HCT116 (cell line): Measurements from ENCODE around the gene SERPING1. TPM values are rescaled to one million over a fixed set of nuclear protein-coding genes. Genes with fewer than 3 reads are reported as not detected.

Experiments
- ATAC-seq: fragments of 200-7000 bp; cut with Tn5 transposase; 2 replicates; pipeline ENCODE4 v1.9.1; 2020; ENCODE audit warnings: mild to moderate bottlenecking, moderate library complexity
- BruUV-seq: library from RNA; stranded (reverse); fragments of 400-500 nt; replicated peaks from 2 replicates; lab custom pipeline; 2021; lab: Mats Ljungman, UMichigan
- CTCF ChIA-PET: fragments of 300-600 bp; sonication (Branson Sonifier 250); formaldehyde crosslinking; loops from one replicate; lab custom pipeline; 2021; ENCODE audit warnings: antibody characterized with exemption; lab: Charles Lee
- POLR2A ChIA-PET: fragments of 300-600, 350-600 bp; sonication (Branson Sonifier 250); formaldehyde crosslinking; loops from one replicate; lab custom pipeline; 2021; ENCODE audit warnings: antibody characterized with exemption; lab: Charles Lee
- RAD21 ChIA-PET, 2 experiments: fragments of 300-600 bp; sonication (Branson Sonifier 250); formaldehyde crosslinking; loops; one replicate each; lab custom pipeline; 2023; ENCODE audit warnings: low total read pairs in 2 of 2; ENCODE audit not compliant: uncharacterized antibody in 2 of 2, unreplicated experiment in 2 of 2, low non-redundant PET in 1 of 2; lab: Charles Lee
- DNase-seq: peaks from one replicate; pipeline ENCODE4 v3.0.0-alpha.2; 2010; ENCODE audit warnings: low read depth, low spot score
- H2AFZ ChIP-seq: fragments of 200-600 bp; shearing (Covaris generic), sonication (generic); 2 replicates; pipeline ENCODE4 v1.6.1; 2017; ENCODE audit warnings: low read depth, mixed run types, mixed read lengths, antibody characterized with exemption, low read length; ENCODE audit not compliant: poor library complexity, severe bottlenecking
- H3K27ac ChIP-seq: 2 replicates; pipeline ENCODE4 v1.5.1; 2012; ENCODE audit warnings: low read depth, low read length
- H3K27me3 ChIP-seq: fragments of 200-600 bp; sonication (generic); 2 replicates; pipeline ENCODE4 v1.6.1; 2016; ENCODE audit warnings: mixed run types, low read length, mixed read lengths; ENCODE audit not compliant: insufficient read depth
- H3K36me3 ChIP-seq, 2 experiments: fragments of 200-500 bp in 1 of 2; fragments of 200-600 bp in 1 of 2; sonication (Bioruptor generic) in 1 of 2; sonication (generic) in 1 of 2; 2 replicates each; pipeline versions ENCODE4 v1.5.1 to v1.6.1; 2014 to 2016; ENCODE audit warnings: low read length in 2 of 2, inconsistent platforms in 1 of 2, mixed read lengths in 1 of 2, mixed run types in 1 of 2; ENCODE audit not compliant: insufficient read depth in 2 of 2, control insufficient read depth in 1 of 2
- H3K4me1 ChIP-seq, 2 experiments: fragments of 200-600 bp in 1 of 2; sonication (generic) in 1 of 2; 2 replicates each; pipeline versions ENCODE4 v1.5.1 to v1.6.1; 2012 to 2017; ENCODE audit warnings: low read length in 2 of 2, inconsistent platforms in 1 of 2, mild to moderate bottlenecking in 1 of 2, mixed read lengths in 1 of 2, mixed run types in 1 of 2, moderate library complexity in 1 of 2; ENCODE audit not compliant: insufficient read depth in 2 of 2, control insufficient read depth in 1 of 2
- H3K4me2 ChIP-seq: fragments of 200-600 bp; sonication (generic); 2 replicates; pipeline ENCODE4 v1.6.1; 2017; ENCODE audit warnings: mixed run types, low read length, mixed read lengths
- H3K4me3 ChIP-seq, 2 experiments: fragments of 200-600 bp in 1 of 2; sonication (generic) in 1 of 2; replicated peaks in 1 of 2; 2 replicates each; pipeline ENCODE4 v1.5.1; 2011 to 2016; ENCODE audit warnings: low read length in 2 of 2, control low read depth in 1 of 2, low read depth in 1 of 2, mild to moderate bottlenecking in 1 of 2, mixed read lengths in 1 of 2, mixed run types in 1 of 2
- H3K79me2 ChIP-seq: fragments of 200-600 bp; sonication (generic); 2 replicates; pipeline ENCODE4 v1.6.1; 2017; ENCODE audit warnings: mild to moderate bottlenecking, mixed run types, low read length, moderate library complexity, mixed read lengths; ENCODE audit not compliant: insufficient read depth
- H3K9ac ChIP-seq: fragments of 200-600 bp; sonication (generic); 2 replicates; pipeline ENCODE4 v1.6.1; 2016; ENCODE audit warnings: low read length, mixed read lengths
- H3K9me2 ChIP-seq: fragments of 200-600 bp; sonication (generic), shearing (Covaris generic); 2 replicates; pipeline ENCODE4 v1.6.1; 2017; ENCODE audit warnings: mixed run types, mild to moderate bottlenecking, moderate library complexity; ENCODE audit not compliant: insufficient read depth
- H3K9me3 ChIP-seq, 2 experiments: fragments of 200-500 bp in 1 of 2; fragments of 200-600 bp in 1 of 2; sonication (Bioruptor generic) in 1 of 2; sonication (generic) in 1 of 2; 2 replicates each; pipeline ENCODE4 v1.6.1; 2014 to 2017; ENCODE audit warnings: low read length in 2 of 2, mixed read lengths in 2 of 2, inconsistent platforms in 1 of 2, low read depth in 1 of 2, mild to moderate bottlenecking in 1 of 2, mixed run types in 1 of 2, moderate library complexity in 1 of 2; ENCODE audit not compliant: control insufficient read depth in 1 of 2, insufficient read depth in 1 of 2
- H4K20me1 ChIP-seq: fragments of 200-600 bp; sonication (generic), shearing (Covaris generic); 2 replicates; pipeline ENCODE4 v1.6.1; 2017; ENCODE audit warnings: mixed run types, mild to moderate bottlenecking, moderate library complexity; ENCODE audit not compliant: insufficient read depth
- CBX3 ChIP-seq: IDR thresholded peaks from 2 replicates; pipeline ENCODE4 v1.6.1; 2012; ENCODE audit warnings: low read depth
- ELF1 ChIP-seq: IDR thresholded peaks from 2 replicates; pipeline ENCODE4 v1.6.1; 2012; ENCODE audit warnings: low read depth, borderline replicate concordance
- EZH2 ChIP-seq: fragments of 200-600 bp; sonication (generic); IDR thresholded peaks from 2 replicates; pipeline ENCODE4 v1.6.1; 2017; ENCODE audit warnings: antibody characterized with exemption, mixed run types
- EZH2phosphoT487 ChIP-seq: fragments of 200-600 bp; IDR thresholded peaks from 2 replicates; pipeline ENCODE4 v1.6.1; 2018; ENCODE audit warnings: antibody characterized with exemption, borderline replicate concordance
- POLR2AphosphoS5 ChIP-seq: IDR thresholded peaks from 2 replicates; pipeline ENCODE4 v1.6.1; 2011; ENCODE audit warnings: mild to moderate bottlenecking, low read depth, low read length, moderate library complexity
- RAD21 ChIP-seq: IDR thresholded peaks from 2 replicates; pipeline ENCODE4 v1.6.1; 2012; ENCODE audit warnings: low read depth, mild to moderate bottlenecking
- SP1 ChIP-seq: IDR thresholded peaks from 2 replicates; pipeline ENCODE4 v1.6.1; 2012; ENCODE audit warnings: low read depth
- ZFX ChIP-seq: fragments of 450-650 bp; IDR thresholded peaks from 2 replicates; pipeline ENCODE4 v1.6.1; 2017
- ZNF274 ChIP-seq: fragments of 200-500 bp; sonication (Bioruptor generic); IDR thresholded peaks from 2 replicates; pipeline ENCODE4 v1.6.1; 2014; ENCODE audit warnings: mild to moderate bottlenecking, low read depth, low read length, inconsistent platforms
- intact Hi-C: fragments of 100-400 bp; cut with micrococcal nuclease; formaldehyde crosslinking; loops from 2 replicates; pipeline ENCODE4 v1.10.0; 2022
- total RNA-seq: library from RNA; stranded (reverse); gene quantifications from one replicate; pipeline ENCODE4 v1.2.1, GENCODE V29; 2021; ENCODE audit not compliant: unreplicated experiment
- TF ChIP-seq, protein P1 (sequence below): IDR thresholded peaks from 2 replicates; pipeline ENCODE4 v1.6.1; 2012; ENCODE audit warnings: low read depth
- TF ChIP-seq, protein P2 (sequence below), 3 experiments: fragments of 200-600 bp in 1 of 3; sonication (generic) in 1 of 3; IDR thresholded peaks in 2 of 3; conservative IDR thresholded peaks in 1 of 3; 2 replicates each; pipeline ENCODE4 v1.5.1; 2012 to 2017; ENCODE audit warnings: low read depth in 2 of 3, low read length in 2 of 3, antibody characterized with exemption in 1 of 3, borderline replicate concordance in 1 of 3, control low read depth in 1 of 3, mild to moderate bottlenecking in 1 of 3, mixed read lengths in 1 of 3, mixed run types in 1 of 3, moderate library complexity in 1 of 3; ENCODE audit not compliant: insufficient read depth in 1 of 3
- TF ChIP-seq, protein P3 (sequence below): IDR thresholded peaks from 2 replicates; pipeline ENCODE4 v1.6.1; 2012
- TF ChIP-seq, protein P4 (sequence below): IDR thresholded peaks from 2 replicates; pipeline ENCODE4 v1.6.1; 2012
- TF ChIP-seq, protein P5 (sequence below): IDR thresholded peaks from 2 replicates; pipeline ENCODE4 v1.6.1; 2011; ENCODE audit warnings: mild to moderate bottlenecking, low read length, moderate library complexity; ENCODE audit not compliant: insufficient replicate concordance; ENCODE audit errors: extremely low read depth

Gene SERPING1
- total RNA-seq, 1 experiment from 2014 or later: 3.4 TPM

DNA sequence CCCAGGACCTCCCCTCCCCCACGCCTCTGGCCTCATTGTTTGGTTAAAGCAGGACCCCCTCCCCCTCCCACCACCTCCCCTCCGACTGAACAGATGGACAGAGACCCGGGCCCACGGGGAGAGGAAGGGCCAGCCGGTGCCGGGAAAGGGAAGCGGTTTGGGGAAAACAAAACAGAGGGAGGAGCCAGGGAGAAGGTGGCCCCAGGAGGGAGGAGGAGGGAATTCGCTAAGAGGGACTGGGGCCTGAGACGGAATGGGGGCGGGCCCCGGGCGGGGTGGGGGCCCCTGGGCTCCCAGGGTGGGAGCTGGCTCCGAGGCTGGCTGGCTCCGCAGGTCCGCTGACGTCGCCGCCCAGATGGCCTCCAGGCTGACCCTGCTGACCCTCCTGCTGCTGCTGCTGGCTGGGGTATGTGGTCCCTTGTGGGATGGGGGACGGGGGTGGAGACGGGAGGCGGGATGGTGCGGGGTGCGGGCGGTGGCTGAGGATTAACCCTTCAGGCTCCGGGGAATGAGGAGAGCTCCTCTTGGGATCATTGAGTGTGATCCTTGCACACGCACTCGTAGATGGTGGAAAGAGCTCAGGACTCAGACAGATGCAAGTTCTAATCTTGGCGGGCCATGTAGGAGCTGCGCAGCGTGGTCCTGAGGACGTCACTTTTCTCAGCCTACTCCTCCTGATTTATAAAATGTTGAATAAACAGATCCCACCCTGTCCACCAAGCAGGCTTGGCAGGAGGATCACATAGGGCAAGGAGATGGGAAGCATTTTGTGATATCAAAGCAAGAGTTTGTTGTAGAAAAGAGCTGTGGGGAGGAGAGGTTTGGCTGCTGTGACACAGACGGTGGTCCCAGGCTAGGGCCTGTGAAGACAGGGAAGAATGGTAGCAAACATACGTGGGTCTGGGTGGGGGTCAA lies 688 bp downstream of the SERPING1 start:
- DNase-seq: no peak
- CTCF ChIA-PET: no interaction called here
- POLR2A ChIA-PET: interaction anchor here (0.6 kb wide), 1 partner anchor 29 kb away, joined by 4 read pairs; no protein-coding TSS in a partner anchor

More for the DNA sequence above, 688 bp downstream of the SERPING1 start:
- H3K27ac ChIP-seq: no peak overlapping the region
- peak; percentile 85 for ATAC-seq
- H2AFZ ChIP-seq: no peak overlapping the region
- RAD21 ChIA-PET: no interaction called here
- peak overlapping the region; percentile 57 for H3K4me2 ChIP-seq
- H3K4me1 ChIP-seq: peaks cover 0 to 8% of the 10 kb centered on the region in 2 experiments; a peak in 2 of 4 replicates
- intact Hi-C loops: no loop called here
- no peak overlapping the region for H3K9ac ChIP-seq
- H3K4me3 ChIP-seq: peak overlapping the region; percentile 19 to 26
- H3K27me3 ChIP-seq: no peaks in the 10 kb centered on the region
- no TSS peak for BruUV-seq
- H3K9me2 ChIP-seq: no peaks in the 10 kb centered on the region
- no peak for TF ChIP-seq RAD21
- no peak for TF ChIP-seq CBX3
- no peak for TF ChIP-seq POLR2AphosphoS5
- TF ChIP-seq EZH2phosphoT487: no peak
- TF ChIP-seq, protein P1, sequence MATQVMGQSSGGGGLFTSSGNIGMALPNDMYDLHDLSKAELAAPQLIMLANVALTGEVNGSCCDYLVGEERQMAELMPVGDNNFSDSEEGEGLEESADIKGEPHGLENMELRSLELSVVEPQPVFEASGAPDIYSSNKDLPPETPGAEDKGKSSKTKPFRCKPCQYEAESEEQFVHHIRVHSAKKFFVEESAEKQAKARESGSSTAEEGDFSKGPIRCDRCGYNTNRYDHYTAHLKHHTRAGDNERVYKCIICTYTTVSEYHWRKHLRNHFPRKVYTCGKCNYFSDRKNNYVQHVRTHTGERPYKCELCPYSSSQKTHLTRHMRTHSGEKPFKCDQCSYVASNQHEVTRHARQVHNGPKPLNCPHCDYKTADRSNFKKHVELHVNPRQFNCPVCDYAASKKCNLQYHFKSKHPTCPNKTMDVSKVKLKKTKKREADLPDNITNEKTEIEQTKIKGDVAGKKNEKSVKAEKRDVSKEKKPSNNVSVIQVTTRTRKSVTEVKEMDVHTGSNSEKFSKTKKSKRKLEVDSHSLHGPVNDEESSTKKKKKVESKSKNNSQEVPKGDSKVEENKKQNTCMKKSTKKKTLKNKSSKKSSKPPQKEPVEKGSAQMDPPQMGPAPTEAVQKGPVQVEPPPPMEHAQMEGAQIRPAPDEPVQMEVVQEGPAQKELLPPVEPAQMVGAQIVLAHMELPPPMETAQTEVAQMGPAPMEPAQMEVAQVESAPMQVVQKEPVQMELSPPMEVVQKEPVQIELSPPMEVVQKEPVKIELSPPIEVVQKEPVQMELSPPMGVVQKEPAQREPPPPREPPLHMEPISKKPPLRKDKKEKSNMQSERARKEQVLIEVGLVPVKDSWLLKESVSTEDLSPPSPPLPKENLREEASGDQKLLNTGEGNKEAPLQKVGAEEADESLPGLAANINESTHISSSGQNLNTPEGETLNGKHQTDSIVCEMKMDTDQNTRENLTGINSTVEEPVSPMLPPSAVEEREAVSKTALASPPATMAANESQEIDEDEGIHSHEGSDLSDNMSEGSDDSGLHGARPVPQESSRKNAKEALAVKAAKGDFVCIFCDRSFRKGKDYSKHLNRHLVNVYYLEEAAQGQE: no peak
- TF ChIP-seq SP1: no peak
- TF ChIP-seq, protein P2, sequence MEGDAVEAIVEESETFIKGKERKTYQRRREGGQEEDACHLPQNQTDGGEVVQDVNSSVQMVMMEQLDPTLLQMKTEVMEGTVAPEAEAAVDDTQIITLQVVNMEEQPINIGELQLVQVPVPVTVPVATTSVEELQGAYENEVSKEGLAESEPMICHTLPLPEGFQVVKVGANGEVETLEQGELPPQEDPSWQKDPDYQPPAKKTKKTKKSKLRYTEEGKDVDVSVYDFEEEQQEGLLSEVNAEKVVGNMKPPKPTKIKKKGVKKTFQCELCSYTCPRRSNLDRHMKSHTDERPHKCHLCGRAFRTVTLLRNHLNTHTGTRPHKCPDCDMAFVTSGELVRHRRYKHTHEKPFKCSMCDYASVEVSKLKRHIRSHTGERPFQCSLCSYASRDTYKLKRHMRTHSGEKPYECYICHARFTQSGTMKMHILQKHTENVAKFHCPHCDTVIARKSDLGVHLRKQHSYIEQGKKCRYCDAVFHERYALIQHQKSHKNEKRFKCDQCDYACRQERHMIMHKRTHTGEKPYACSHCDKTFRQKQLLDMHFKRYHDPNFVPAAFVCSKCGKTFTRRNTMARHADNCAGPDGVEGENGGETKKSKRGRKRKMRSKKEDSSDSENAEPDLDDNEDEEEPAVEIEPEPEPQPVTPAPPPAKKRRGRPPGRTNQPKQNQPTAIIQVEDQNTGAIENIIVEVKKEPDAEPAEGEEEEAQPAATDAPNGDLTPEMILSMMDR (IDR thresholded peaks at IDR 0.05 in 2 of 3, conservative IDR thresholded peaks at IDR 0.05 in 1 of 3; ENCODE audit: borderline replicate concordance in 1 of 3, insufficient read depth in 1 of 3, low read depth in 2 of 3, low read length in 2 of 3): no peak
- no peak for TF ChIP-seq ZNF274
- no peak for TF ChIP-seq ZFX
- TF ChIP-seq, protein P3, sequence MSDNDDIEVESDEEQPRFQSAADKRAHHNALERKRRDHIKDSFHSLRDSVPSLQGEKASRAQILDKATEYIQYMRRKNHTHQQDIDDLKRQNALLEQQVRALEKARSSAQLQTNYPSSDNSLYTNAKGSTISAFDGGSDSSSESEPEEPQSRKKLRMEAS: no peak
- TF ChIP-seq EZH2: no peak
- TF ChIP-seq, protein P4, sequence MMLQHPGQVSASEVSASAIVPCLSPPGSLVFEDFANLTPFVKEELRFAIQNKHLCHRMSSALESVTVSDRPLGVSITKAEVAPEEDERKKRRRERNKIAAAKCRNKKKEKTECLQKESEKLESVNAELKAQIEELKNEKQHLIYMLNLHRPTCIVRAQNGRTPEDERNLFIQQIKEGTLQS: no peak
- TF ChIP-seq, protein P5, sequence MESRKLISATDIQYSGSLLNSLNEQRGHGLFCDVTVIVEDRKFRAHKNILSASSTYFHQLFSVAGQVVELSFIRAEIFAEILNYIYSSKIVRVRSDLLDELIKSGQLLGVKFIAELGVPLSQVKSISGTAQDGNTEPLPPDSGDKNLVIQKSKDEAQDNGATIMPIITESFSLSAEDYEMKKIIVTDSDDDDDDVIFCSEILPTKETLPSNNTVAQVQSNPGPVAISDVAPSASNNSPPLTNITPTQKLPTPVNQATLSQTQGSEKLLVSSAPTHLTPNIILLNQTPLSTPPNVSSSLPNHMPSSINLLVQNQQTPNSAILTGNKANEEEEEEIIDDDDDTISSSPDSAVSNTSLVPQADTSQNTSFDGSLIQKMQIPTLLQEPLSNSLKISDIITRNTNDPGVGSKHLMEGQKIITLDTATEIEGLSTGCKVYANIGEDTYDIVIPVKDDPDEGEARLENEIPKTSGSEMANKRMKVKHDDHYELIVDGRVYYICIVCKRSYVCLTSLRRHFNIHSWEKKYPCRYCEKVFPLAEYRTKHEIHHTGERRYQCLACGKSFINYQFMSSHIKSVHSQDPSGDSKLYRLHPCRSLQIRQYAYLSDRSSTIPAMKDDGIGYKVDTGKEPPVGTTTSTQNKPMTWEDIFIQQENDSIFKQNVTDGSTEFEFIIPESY: no peak
- no peak for TF ChIP-seq ELF1
- TF ChIP-seq, all 23 proteins: peak for 0
- H4K20me1 ChIP-seq: no peaks in the 10 kb centered on the region
- H3K9me3 ChIP-seq: no peaks in the 10 kb centered on the region
- H3K79me2 ChIP-seq: no peaks in the 10 kb centered on the region
- H3K36me3 ChIP-seq: no peaks in the 10 kb centered on the region
